HG03103 (cell line): ENCODE results near the gene PCSK7.
A peak's percentile ranks its signal among the peaks of the same experiment; 100 is the strongest.

Experiments used
- ATAC-seq: cut with Tn5 transposase; IDR thresholded peaks from one replicate; pipeline ENCODE4 v1.9.1; 2021; ENCODE audit warnings: low read depth; ENCODE audit not compliant: unreplicated experiment

PCSK7 gene

GRCh38 chr11:117199053-117199915 is 32.6 kb downstream of the PCSK7 start, which contains the start of gene TAGLN:
Gene TAGLN, plus strand, starts transcription at chr11:117199370. Its CDS starts 3,644 bp downstream, at chr11:117203014.
- no peak for ATAC-seq

- no peak for ATAC-seq
Observed at GRCh38 chr11:117198613-117199012, 33.3 kb downstream of the PCSK7 start.

- no peak for ATAC-seq
Observed at GRCh38 chr11:117197516-117198456, 34.1 kb downstream of the PCSK7 start.

GRCh38 chr11:117197006-117197405 is 34.9 kb downstream of the PCSK7 start:
- ATAC-seq: no peak

DNA sequence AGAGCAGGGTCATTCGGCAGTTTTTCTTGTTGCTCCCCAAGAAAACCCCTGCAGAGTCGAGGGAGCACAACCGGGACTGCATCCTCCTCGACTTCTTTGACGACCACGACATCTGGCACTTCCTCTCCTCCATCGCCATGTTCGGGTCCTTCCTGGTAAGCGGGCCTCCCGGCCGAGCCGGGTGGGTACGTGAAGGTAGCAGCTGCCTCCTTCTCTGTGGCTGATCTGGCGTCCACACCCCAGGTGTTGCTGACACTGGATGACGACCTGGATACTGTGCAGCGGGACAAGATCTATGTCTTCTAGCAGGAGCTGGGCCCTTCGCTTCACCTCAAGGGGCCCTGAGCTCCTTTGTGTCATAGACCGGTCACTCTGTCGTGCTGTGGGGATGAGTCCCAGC is 36.1 kb downstream of the PCSK7 start:
- ATAC-seq: no peak

GRCh38 chr11:117195258-117195657 is 36.6 kb downstream of the PCSK7 start:
- no peak for ATAC-seq

DNA sequence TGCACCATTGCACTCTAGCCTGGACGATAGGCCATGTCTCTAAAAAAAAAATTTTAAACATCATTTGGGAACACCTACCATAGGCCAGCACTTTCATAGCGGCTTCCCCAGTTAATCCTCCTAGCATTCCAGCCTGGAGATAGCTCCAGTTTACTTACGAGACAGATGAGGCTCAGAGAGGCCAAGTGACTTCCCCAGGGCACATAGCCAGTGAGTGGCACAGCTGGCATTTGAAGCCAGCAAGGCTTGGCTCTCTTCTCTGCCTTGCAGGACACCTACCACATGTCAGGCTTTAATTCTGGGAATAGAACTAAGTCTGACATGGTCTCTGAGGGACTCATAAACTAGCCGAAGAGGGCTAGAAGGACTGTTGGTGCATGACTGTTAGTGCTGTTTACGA is 37.6 kb downstream of the PCSK7 start:
- no peak for ATAC-seq

DNA sequence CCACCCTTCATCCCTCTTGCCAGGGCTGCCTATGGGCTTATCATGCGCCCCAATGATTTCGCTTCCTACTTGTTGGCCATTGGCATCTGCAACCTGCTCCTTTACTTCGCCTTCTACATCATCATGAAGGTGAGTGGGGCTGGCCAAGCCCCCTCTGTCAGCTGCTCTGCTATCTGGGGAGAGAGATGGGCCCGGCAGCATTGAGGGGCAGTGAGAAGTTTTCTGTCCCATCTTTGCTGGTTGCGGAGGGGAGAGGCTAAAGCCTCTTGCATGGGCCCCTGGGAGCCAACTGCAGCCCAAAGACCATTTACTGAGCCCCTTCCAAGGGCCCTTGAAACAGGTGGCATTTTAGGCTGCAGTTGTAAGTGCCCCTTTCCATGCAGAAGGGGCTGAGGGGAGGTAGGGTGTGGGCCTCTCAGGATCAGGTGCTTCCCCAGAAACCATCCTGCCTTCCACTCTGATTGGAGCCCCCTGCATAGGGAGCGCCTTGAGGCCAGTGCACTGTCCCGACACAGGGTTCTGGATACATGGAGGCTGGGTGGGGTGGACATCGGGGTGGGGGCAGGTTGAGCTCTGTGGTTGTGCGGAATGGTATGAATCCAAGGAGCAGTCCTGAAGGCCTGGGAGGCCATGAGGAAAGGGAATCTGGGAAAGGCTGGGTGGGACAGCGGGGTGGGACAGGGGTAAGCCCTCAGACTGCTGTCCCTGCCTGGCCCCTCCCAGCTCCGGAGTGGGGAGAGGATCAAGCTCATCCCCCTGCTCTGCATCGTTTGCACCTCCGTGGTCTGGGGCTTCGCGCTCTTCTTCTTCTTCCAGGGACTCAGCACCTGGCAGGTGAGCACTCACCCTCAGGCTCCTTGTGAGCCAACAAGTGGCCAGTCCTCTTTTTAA is 38.5 kb downstream of the PCSK7 start:
- ATAC-seq: no peak

DNA sequence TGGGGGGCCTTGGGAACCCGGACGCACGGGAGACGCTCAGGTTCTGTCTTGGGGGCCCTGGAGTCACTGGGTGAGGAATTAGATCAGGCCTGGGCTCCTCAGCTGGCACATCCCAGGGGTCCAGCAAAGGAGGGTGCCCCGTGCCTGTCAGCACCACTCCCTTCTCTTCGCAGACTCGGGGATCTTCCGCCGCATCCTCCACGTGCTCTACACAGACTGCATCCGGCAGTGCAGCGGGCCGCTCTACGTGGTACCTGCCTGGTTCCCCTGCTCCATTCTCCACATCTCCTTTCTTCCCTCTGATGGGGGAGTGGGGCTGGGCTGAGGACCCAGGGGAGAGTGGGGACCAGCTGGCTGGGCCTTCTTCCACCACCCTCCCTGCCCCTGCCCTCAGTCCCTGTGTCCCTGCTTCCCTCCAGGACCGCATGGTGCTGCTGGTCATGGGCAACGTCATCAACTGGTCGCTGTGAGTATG is 39.4 kb downstream of the PCSK7 start:
- ATAC-seq: no peak

DNA sequence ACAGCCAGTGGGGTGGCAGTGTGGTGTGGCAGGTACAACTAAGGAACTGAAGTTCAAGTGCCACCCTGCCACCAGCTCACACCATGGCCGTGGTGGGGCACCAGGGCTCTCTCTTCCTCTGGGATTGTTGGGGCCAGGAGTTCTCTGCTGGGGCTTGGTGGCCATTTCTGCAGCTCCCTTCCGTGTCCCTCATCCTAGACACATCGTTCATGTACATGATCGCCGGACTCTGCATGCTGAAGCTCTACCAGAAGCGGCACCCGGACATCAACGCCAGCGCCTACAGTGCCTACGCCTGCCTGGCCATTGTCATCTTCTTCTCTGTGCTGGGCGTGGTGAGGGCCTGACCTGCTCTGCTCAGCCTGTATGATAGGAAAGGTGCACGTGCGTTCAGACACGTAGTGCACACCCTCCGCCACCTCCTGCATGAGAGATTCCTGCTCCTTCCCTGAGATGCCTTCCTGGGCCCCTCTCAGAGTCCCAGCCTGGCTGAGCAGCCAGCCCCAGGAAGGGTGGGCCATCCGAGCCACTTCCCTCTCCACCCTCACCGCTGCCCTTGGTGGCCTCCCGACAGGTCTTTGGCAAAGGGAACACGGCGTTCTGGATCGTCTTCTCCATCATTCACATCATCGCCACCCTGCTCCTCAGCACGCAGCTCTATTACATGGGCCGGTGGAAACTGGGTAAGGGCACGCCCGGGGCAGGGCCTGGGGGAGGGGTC is 40.0 kb downstream of the PCSK7 start:
- ATAC-seq: no peak

DNA sequence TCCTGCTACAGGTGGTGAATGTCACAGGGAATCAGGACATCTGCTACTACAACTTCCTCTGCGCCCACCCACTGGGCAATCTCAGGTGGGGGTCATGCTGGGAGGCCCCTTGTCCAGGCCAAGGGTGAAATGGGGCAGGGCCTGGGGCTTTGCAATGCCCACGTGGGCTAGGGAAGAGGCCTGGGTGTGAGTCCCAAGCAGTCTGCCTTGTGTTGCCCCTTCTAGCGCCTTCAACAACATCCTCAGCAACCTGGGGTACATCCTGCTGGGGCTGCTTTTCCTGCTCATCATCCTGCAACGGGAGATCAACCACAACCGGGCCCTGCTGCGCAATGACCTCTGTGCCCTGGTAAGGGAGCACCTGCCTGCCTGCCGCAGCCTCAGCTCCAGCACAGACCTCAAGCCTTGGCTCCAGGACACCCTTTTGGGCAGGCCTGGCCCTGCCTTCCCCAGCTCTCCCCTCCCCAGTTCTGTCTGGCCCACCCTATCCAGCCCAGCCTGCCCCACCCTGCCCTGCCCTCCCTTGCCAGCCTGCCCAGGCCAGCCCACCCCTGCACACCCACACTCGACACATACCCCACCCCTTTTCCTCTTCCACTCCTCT is 41.8 kb downstream of the PCSK7 start:
- ATAC-seq: no peak

DNA sequence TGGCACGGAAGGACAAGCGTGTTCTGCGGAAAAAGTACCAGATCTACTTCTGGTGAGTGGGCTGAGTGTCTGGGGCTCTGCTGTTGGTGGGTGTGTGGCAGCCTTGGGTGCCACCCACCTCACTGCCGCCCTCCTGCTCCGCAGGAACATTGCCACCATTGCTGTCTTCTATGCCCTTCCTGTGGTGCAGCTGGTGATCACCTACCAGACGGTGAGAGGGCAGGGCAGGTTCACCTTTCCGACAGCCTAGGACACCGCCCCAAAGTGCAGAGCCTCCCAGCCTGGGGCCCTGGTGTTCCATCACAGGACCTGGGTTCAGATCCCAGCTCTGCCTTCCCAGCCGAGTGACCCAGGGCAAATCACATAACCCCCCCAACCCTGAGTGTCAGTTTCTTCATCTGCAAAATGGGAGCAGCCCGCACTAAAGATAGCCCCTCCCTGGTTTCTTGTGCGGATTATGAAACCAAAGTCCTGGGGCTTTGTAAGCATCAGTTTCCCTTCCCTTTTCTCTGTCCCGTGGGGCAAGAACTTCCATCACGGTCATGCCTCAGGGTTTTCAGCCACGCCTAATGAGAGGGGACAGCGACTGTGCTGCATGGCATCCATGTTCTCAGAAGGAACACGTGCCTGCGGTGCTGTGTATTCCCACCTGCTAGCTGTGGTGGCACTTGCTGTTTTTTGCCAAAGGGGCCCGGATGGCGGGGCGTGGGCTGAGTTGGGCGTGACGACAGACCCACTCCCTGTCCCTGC is 42.5 kb downstream of the PCSK7 start:
- ATAC-seq: peak; percentile 43

DNA sequence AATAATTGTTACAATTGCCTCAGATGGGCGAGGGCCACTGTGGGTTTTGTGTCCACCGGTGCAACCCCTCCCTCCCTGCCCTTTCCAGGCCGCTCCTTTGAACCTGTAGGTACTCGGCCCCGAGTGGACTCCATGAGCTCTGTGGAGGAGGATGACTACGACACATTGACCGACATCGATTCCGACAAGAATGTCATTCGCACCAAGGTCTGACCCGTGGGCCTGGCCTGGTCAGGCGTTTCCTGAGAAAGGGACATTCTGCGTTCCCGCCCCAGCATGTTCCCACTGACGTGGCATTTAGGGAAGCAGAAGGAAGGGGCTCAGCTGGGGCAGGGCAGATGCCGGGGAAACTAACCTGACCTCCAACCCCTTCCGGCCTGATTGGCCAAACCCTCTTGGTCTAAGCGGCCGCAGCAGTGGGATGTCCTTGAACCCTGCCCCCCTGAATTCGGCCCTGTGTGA is 43.2 kb downstream of the PCSK7 start:
- no peak for ATAC-seq

GRCh38 chr11:117187799-117188481 is 43.9 kb downstream of the PCSK7 start:
- no peak for ATAC-seq

DNA sequence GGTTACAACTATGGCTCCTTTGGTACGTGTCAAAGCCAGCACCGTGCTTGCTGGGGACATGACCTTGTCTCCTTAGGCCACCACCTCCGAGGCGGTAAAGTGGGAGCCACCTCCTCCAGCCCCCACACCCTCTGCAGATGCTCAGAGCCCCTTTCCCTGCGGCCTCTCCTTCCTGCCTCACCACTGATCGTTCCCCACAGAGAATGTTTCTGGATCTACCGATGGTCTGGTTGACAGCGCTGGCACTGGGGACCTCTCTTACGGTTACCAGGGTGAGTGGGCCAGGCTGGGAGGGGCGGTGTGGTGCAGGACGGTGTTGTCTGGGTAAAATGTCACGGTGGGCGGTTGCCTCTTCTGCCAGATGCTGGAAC is 44.5 kb downstream of the PCSK7 start:
- ATAC-seq: no peak

- ATAC-seq: no peak
Observed at GRCh38 chr11:117187007-117187406, 44.9 kb downstream of the PCSK7 start.

GRCh38 chr11:117186431-117186761 is 45.5 kb downstream of the PCSK7 start:
- ATAC-seq: no peak
